Duodenal mucosa (tissue), 2 donors: ENCODE data around the gene ADRA1B.

Source experiments
- H3K27ac ChIP-seq: one replicate; pipeline ENCODE4 v1.7.0; 2013; ENCODE audit warnings: low read depth, low read length
- H3K27me3 ChIP-seq, 2 donors: one replicate each; pipeline ENCODE4 v1.7.0; 2013; ENCODE audit warnings: low read length in 2 of 2, control low read depth in 1 of 2; ENCODE audit not compliant: insufficient read depth in 2 of 2, control insufficient read depth in 1 of 2
- H3K36me3 ChIP-seq, 2 donors: one replicate each; pipeline ENCODE4 v1.7.0; 2013; ENCODE audit warnings: low read length in 2 of 2, control low read depth in 1 of 2; ENCODE audit not compliant: insufficient read depth in 2 of 2, control insufficient read depth in 1 of 2
- H3K4me1 ChIP-seq, 2 donors: one replicate each; pipeline ENCODE4 v1.7.0; 2013; ENCODE audit warnings: low read length in 2 of 2, control low read depth in 1 of 2; ENCODE audit not compliant: insufficient read depth in 2 of 2, control insufficient read depth in 1 of 2
- H3K4me3 ChIP-seq, 2 donors: one replicate each; pipeline ENCODE4 v1.7.0; 2013; ENCODE audit warnings: low read length in 2 of 2, low read depth in 1 of 2
- H3K9ac ChIP-seq, 2 donors: one replicate each; pipeline ENCODE4 v1.7.0; 2013; ENCODE audit warnings: low read length in 2 of 2, low read depth in 1 of 2
- H3K9me3 ChIP-seq, 2 donors: one replicate each; pipeline ENCODE4 v1.7.0; 2013; ENCODE audit warnings: low read length in 2 of 2, control low read depth in 1 of 2; ENCODE audit not compliant: control insufficient read depth in 1 of 2

Gene ADRA1B

GRCh38 chr5:159972538-159973362 is 56.5 kb downstream of the ADRA1B start:
- Histone ChIP-seq H3K4me1 (no peaks in the 10 kb centered on the region), H3K27me3 (peaks cover 29 to 31% of the 10 kb centered on the region in 2 donors), H3K36me3 (no peaks in the 10 kb centered on the region), H3K9ac (no peak overlapping the region), H3K4me3 (peak overlapping the region in 1 of 2 donors; percentile 36), H3K27ac (no peak overlapping the region), H3K9me3 (no peaks in the 10 kb centered on the region)

- Histone ChIP-seq H3K27ac (no peak overlapping the region), H3K9me3 (no peaks in the 10 kb centered on the region), H3K36me3 (no peaks in the 10 kb centered on the region), H3K4me3 (no peak overlapping the region), H3K27me3 (peaks cover 24 to 25% of the 10 kb centered on the region in 2 donors), H3K4me1 (no peaks in the 10 kb centered on the region), H3K9ac (no peak overlapping the region)
These were observed 59.3 kb downstream of the ADRA1B start for GRCh38 chr5:159975462-159976019.

DNA sequence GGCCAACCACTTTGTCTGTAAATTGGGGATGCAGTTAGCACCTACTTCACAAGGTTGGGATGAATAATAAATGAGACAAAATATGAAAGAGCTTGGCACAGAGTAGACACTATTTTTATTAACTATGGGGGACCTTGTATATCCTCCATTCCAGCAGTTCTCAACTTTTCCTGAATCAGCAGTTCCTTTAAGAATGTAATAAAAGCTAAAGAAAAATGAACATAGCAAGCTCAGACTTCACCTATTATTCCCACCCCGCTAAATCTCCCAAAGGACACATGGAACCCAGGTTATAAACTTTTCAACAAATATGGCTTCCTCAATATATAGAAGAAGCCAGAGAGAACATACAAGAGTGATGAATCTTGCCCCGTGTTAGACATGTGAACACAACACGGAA is 60.6 kb downstream of the ADRA1B start:
- H3K4me1 ChIP-seq: no peaks in the 10 kb centered on the region
- no peaks in the 10 kb centered on the region for H3K9me3 ChIP-seq
- H3K4me3 ChIP-seq: no peak overlapping the region
- no peak overlapping the region for H3K9ac ChIP-seq
- peaks cover 12% of the 10 kb centered on the region in 2 donors for H3K27me3 ChIP-seq
- no peak overlapping the region for H3K27ac ChIP-seq
- no peaks in the 10 kb centered on the region for H3K36me3 ChIP-seq

DNA sequence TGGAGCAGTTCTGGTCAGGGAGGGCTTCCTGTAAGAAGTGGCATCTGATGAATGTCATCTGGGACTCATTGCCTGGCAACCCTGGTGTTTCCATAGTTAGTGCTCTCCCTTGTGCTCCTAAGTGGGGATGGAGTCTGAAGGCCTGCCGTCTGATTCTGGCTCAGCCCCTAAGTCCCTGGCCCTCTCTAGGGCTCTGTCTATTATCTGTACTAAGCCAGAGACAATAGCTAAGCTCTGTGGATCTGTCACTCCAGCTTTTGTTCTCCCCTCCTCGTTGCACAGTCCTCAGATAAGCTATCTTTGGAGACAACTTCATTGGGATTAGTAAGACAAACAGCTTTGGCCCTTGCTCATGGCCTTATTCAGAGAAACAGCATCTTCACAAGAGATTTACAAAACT is 62.1 kb downstream of the ADRA1B start:
- Histone ChIP-seq H3K27ac (no peak overlapping the region), H3K27me3 (peaks cover 7 to 11% of the 10 kb centered on the region in 2 donors)

DNA sequence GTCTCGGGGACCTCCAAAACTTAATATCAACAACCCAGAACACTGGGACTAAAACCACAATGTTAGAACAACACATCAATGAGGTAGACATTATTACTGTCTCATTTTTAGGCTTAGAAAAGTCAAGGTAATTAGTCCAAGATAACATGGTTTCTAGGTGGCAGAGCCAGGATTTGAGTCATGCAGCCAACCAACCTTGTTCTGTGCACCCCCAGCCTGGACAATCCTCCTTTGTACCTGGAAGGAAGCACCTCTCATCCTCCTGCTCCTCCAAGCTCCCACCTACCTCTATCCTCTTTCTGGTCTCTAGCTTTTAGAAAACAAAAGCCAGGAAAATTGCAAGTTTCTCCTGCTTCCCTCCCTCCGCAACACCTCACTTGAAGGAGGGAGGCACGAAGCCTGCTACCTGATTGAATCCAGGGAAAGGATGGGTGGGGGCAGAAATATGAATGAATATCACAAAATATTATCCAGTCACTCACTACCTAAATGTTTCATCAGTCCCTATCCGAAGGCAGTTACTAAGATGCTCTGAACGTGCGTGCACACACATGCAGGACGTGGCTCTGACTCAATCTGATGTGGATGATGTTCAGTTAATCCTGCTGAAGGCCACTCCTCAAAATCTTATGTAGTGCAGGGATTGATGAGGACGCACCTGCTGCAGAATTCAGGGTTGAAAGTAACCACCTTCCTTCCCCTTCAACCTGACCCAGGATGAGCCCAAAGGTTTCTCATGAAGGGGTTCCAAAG is 66.3 kb downstream of the ADRA1B start:
- Histone ChIP-seq H3K36me3 (no peaks in the 10 kb centered on the region), H3K27ac (no peak overlapping the region), H3K4me1 (peaks cover 0 to 11% of the 10 kb centered on the region in 2 donors), H3K27me3 (peaks cover 14% of the 10 kb centered on the region in 2 donors), H3K9ac (no peak overlapping the region), H3K9me3 (no peaks in the 10 kb centered on the region), H3K4me3 (no peak overlapping the region)

More for the DNA sequence above, 62.1 kb downstream of the ADRA1B start:
- Histone ChIP-seq H3K9ac (no peak overlapping the region), H3K9me3 (no peaks in the 10 kb centered on the region), H3K4me1 (no peaks in the 10 kb centered on the region), H3K36me3 (no peaks in the 10 kb centered on the region), H3K4me3 (no peak overlapping the region)

DNA sequence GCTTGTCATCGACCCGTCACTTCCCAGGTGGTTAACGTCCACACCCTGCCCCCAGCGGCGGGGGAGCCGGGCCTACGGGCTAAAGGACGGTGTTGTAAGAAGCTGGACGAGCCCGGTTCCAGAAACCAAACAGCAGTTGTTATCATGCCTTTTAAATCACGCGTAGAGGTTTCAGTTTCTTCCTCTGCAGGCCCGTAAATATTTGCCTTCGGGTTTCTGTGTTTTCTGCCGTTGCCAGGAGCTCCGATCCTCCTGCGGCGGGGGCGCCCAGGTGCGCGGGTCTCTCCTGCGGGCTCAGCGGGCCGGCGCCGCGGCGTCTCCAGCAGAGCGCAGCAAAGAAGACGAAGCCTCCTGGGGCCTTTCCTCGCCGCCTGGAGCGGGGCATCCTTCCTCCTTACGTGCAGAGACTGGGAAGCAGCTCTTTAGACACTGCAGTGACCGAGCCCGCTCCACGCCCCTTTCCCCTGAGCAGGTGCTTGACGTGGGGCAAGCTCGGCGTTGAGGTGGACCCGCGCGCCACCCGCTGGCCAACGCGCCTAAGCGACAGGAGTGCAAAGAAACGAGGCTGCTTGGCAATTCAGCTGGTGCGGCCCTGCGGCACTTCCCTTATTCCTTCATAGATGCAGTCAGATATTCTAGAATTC is 70.9 kb downstream of the ADRA1B start:
- Histone ChIP-seq H3K36me3 (no peaks in the 10 kb centered on the region), H3K27me3 (peaks cover 14 to 20% of the 10 kb centered on the region in 2 donors), H3K9ac (peak overlapping the region; percentile 9 to 47), H3K4me1 (peaks cover 0 to 12% of the 10 kb centered on the region in 2 donors), H3K4me3 (peak overlapping the region; percentile 67 to 68), H3K27ac (no peak overlapping the region), H3K9me3 (no peaks in the 10 kb centered on the region)

- no peak overlapping the region for H3K27ac ChIP-seq
- H3K27me3 ChIP-seq: peaks cover 10 to 12% of the 10 kb centered on the region in 2 donors
- peaks cover 5 to 6% of the 10 kb centered on the region in 2 donors for H3K9me3 ChIP-seq
- no peaks in the 10 kb centered on the region for H3K36me3 ChIP-seq
- H3K4me1 ChIP-seq: peaks cover 0 to 12% of the 10 kb centered on the region in 2 donors
- no peak overlapping the region for H3K9ac ChIP-seq
- no peak overlapping the region for H3K4me3 ChIP-seq
These were observed 74.2 kb downstream of the ADRA1B start for GRCh38 chr5:159990506-159990905.

DNA sequence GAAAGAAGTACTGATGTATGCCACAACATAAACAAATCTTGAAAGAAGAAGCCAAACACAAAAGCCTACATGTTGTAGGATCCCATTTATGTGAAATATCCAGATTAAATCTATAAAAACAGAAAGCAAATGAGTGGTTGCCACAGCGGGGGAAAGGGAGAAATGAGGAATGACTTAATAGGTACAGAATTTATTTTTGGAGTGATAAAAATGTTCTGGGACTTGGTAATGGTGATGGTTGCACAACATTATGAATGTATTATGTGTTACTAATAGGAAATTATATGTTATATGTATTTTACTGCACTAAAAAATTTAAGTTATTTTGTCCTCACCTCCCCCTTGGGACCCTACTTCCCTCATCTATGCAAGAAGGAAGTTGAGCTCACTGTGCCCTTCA is 76.3 kb downstream of the ADRA1B start:
- Histone ChIP-seq H3K9ac (no peak overlapping the region), H3K9me3 (peaks cover 5 to 6% of the 10 kb centered on the region in 2 donors), H3K27ac (no peak overlapping the region), H3K27me3 (peaks cover 0 to 6% of the 10 kb centered on the region in 2 donors), H3K36me3 (no peaks in the 10 kb centered on the region), H3K4me1 (peaks cover 0 to 1% of the 10 kb centered on the region in 2 donors), H3K4me3 (no peak overlapping the region)

- Histone ChIP-seq H3K27ac (no peak overlapping the region), H3K4me1 (no peaks in the 10 kb centered on the region), H3K27me3 (peaks cover 0 to 3% of the 10 kb centered on the region in 2 donors), H3K36me3 (no peaks in the 10 kb centered on the region), H3K9ac (no peak overlapping the region), H3K4me3 (no peak overlapping the region), H3K9me3 (peaks cover 5 to 6% of the 10 kb centered on the region in 2 donors)
These were observed 76.9 kb downstream of the ADRA1B start for GRCh38 chr5:159993194-159993593.
